ENCODE results near the gene PTPRA.

Gene PTPRA

GRCh38 chr20:2993250-2993649 is 120.0 kb downstream of the PTPRA start:
- DNase-seq (ENCODE audit: low read depth, low spot score), result no peak
- H3K9ac ChIP-seq (ENCODE audit: insufficient read length, low read depth), result no peak overlapping the region
- H3K4me1 ChIP-seq (ENCODE audit: insufficient read depth, insufficient read length), result no peaks in the 10 kb centered on the region
- no peaks in the 10 kb centered on the region for H3K9me3 ChIP-seq (ENCODE audit: insufficient read depth, low read length)
- no peak for TF ChIP-seq YY1 (IDR thresholded peaks at IDR 0.05; ENCODE audit: insufficient read depth, insufficient read length)
- TF ChIP-seq SUZ12 (IDR thresholded peaks at IDR 0.05; ENCODE audit: extremely low read depth, insufficient read depth, insufficient read length), result no peak
- TF ChIP-seq ZNF274 (IDR thresholded peaks at IDR 0.05; ENCODE audit: low read depth, low read length), result no peak
- H3K4me3 ChIP-seq (ENCODE audit: insufficient read length, low read depth), result no peak overlapping the region
- H3K27me3 ChIP-seq (ENCODE audit: insufficient read depth, insufficient read length), result no peaks in the 10 kb centered on the region
- peaks cover 59% of the 10 kb centered on the region for H3K36me3 ChIP-seq (ENCODE audit: insufficient read depth, insufficient read length, low read length)

- peaks cover 35% of the 10 kb centered on the region for H3K36me3 ChIP-seq (ENCODE audit: insufficient read depth, insufficient read length, low read length)
Measured at GRCh38 chr20:2995796-2996195, 122.5 kb downstream of the PTPRA start.

GRCh38 chr20:2998728-2999127 is 125.4 kb downstream of the PTPRA start:
- Histone ChIP-seq H3K36me3 (ENCODE audit: insufficient read depth, insufficient read length, low read length) (peaks cover 16% of the 10 kb centered on the region), H3K9ac (ENCODE audit: insufficient read length, low read depth) (no peak overlapping the region), H3K9me3 (ENCODE audit: insufficient read depth, low read length) (no peaks in the 10 kb centered on the region), H3K4me1 (ENCODE audit: insufficient read depth, insufficient read length) (no peaks in the 10 kb centered on the region), H3K27me3 (ENCODE audit: insufficient read depth, insufficient read length) (no peaks in the 10 kb centered on the region), H3K4me3 (ENCODE audit: insufficient read length, low read depth) (no peak overlapping the region)
- DNase-seq (ENCODE audit: low read depth, low spot score), result no peak
- TF ChIP-seq ZNF274 (IDR thresholded peaks at IDR 0.05; ENCODE audit: low read depth, low read length) (no peak), YY1 (IDR thresholded peaks at IDR 0.05; ENCODE audit: insufficient read depth, insufficient read length) (no peak), SUZ12 (IDR thresholded peaks at IDR 0.05; ENCODE audit: extremely low read depth, insufficient read depth, insufficient read length) (no peak)

More at GRCh38 chr20:2995796-2996195, 122.5 kb downstream of the PTPRA start:
- Histone ChIP-seq H3K9ac (ENCODE audit: insufficient read length, low read depth) (no peak overlapping the region), H3K4me1 (ENCODE audit: insufficient read depth, insufficient read length) (no peaks in the 10 kb centered on the region), H3K9me3 (ENCODE audit: insufficient read depth, low read length) (no peaks in the 10 kb centered on the region), H3K27me3 (ENCODE audit: insufficient read depth, insufficient read length) (no peaks in the 10 kb centered on the region), H3K4me3 (ENCODE audit: insufficient read length, low read depth) (no peak overlapping the region)
- no peak for DNase-seq (ENCODE audit: low read depth, low spot score)
- TF ChIP-seq SUZ12 (IDR thresholded peaks at IDR 0.05; ENCODE audit: extremely low read depth, insufficient read depth, insufficient read length), result no peak
- TF ChIP-seq YY1 (IDR thresholded peaks at IDR 0.05; ENCODE audit: insufficient read depth, insufficient read length), result no peak
- no peak for TF ChIP-seq ZNF274 (IDR thresholded peaks at IDR 0.05; ENCODE audit: low read depth, low read length)

- H3K4me3 ChIP-seq (ENCODE audit: insufficient read length, low read depth), result no peak overlapping the region
- peaks cover 4% of the 10 kb centered on the region for H3K4me1 ChIP-seq (ENCODE audit: insufficient read depth, insufficient read length)
- peaks cover 15% of the 10 kb centered on the region for H3K36me3 ChIP-seq (ENCODE audit: insufficient read depth, insufficient read length, low read length)
- H3K27me3 ChIP-seq (ENCODE audit: insufficient read depth, insufficient read length), result no peaks in the 10 kb centered on the region
- TF ChIP-seq YY1 (IDR thresholded peaks at IDR 0.05; ENCODE audit: insufficient read depth, insufficient read length) (no peak), SUZ12 (IDR thresholded peaks at IDR 0.05; ENCODE audit: extremely low read depth, insufficient read depth, insufficient read length) (no peak)
- peak; percentile 39 for DNase-seq (ENCODE audit: low read depth, low spot score)
- H3K9me3 ChIP-seq (ENCODE audit: insufficient read depth, low read length), result no peaks in the 10 kb centered on the region
- H3K9ac ChIP-seq (ENCODE audit: insufficient read length, low read depth), result no peak overlapping the region
Measured at GRCh38 chr20:3000852-3001523, 127.7 kb downstream of the PTPRA start.

GRCh38 chr20:3003416-3003815 is 130.1 kb downstream of the PTPRA start:
- H3K27me3 ChIP-seq (ENCODE audit: insufficient read depth, insufficient read length), result no peaks in the 10 kb centered on the region
- no peak for DNase-seq (ENCODE audit: low read depth, low spot score)
- H3K4me3 ChIP-seq (ENCODE audit: insufficient read length, low read depth), result no peak overlapping the region
- H3K9me3 ChIP-seq (ENCODE audit: insufficient read depth, low read length), result no peaks in the 10 kb centered on the region
- TF ChIP-seq ZNF274 (IDR thresholded peaks at IDR 0.05; ENCODE audit: low read depth, low read length) (no peak), YY1 (IDR thresholded peaks at IDR 0.05; ENCODE audit: insufficient read depth, insufficient read length) (no peak)
- H3K4me1 ChIP-seq (ENCODE audit: insufficient read depth, insufficient read length), result peaks cover 4% of the 10 kb centered on the region
- no peak overlapping the region for H3K9ac ChIP-seq (ENCODE audit: insufficient read length, low read depth)
- H3K36me3 ChIP-seq (ENCODE audit: insufficient read depth, insufficient read length, low read length), result peaks cover 29% of the 10 kb centered on the region

GRCh38 chr20:3010985-3011723 is 137.9 kb downstream of the PTPRA start:
- no peak overlapping the region for H3K4me3 ChIP-seq (ENCODE audit: insufficient read length, low read depth)
- peaks cover 25% of the 10 kb centered on the region for H3K36me3 ChIP-seq (ENCODE audit: insufficient read depth, insufficient read length, low read length)
- no peaks in the 10 kb centered on the region for H3K27me3 ChIP-seq (ENCODE audit: insufficient read depth, insufficient read length)
- DNase-seq (ENCODE audit: low read depth, low spot score), result no peak
- H3K9ac ChIP-seq (ENCODE audit: insufficient read length, low read depth), result no peak overlapping the region
- no peak for TF ChIP-seq ZNF274 (IDR thresholded peaks at IDR 0.05; ENCODE audit: low read depth, low read length)
- no peak for TF ChIP-seq YY1 (IDR thresholded peaks at IDR 0.05; ENCODE audit: insufficient read depth, insufficient read length)
- no peak for TF ChIP-seq SUZ12 (IDR thresholded peaks at IDR 0.05; ENCODE audit: extremely low read depth, insufficient read depth, insufficient read length)
- H3K9me3 ChIP-seq (ENCODE audit: insufficient read depth, low read length), result no peaks in the 10 kb centered on the region
- H3K4me1 ChIP-seq (ENCODE audit: insufficient read depth, insufficient read length), result no peaks in the 10 kb centered on the region

GRCh38 chr20:3011752-3012151 is 138.5 kb downstream of the PTPRA start:
- no peak for DNase-seq (ENCODE audit: low read depth, low spot score)
- TF ChIP-seq YY1 (IDR thresholded peaks at IDR 0.05; ENCODE audit: insufficient read depth, insufficient read length), result no peak
- no peak for TF ChIP-seq SUZ12 (IDR thresholded peaks at IDR 0.05; ENCODE audit: extremely low read depth, insufficient read depth, insufficient read length)
- no peak for TF ChIP-seq ZNF274 (IDR thresholded peaks at IDR 0.05; ENCODE audit: low read depth, low read length)
- Histone ChIP-seq H3K9ac (ENCODE audit: insufficient read length, low read depth) (no peak overlapping the region), H3K4me3 (ENCODE audit: insufficient read length, low read depth) (no peak overlapping the region), H3K36me3 (ENCODE audit: insufficient read depth, insufficient read length, low read length) (peaks cover 24% of the 10 kb centered on the region), H3K4me1 (ENCODE audit: insufficient read depth, insufficient read length) (no peaks in the 10 kb centered on the region), H3K27me3 (ENCODE audit: insufficient read depth, insufficient read length) (no peaks in the 10 kb centered on the region), H3K9me3 (ENCODE audit: insufficient read depth, low read length) (no peaks in the 10 kb centered on the region)

Data from NT2/D1 (cell line).